Right ventricle myocardium inferior (tissue), 1 donor: ENCODE results near the gene CHD5. TPM values are rescaled to one million over a fixed set of nuclear protein-coding genes. Genes with fewer than 3 reads are reported as not detected.

ENCODE experiments used
- ATAC-seq: fragments of 200-7000 bp; cut with Tn5 transposase; one replicate; pipeline ENCODE4 v1.9.1; 2020; ENCODE audit warnings: mild to moderate bottlenecking, moderate library complexity
- DNase-seq: peaks from one replicate; pipeline ENCODE4 v3.0.0; 2021; ENCODE audit errors: missing footprints
- intact Hi-C: fragments of 100-400 bp; cut with DNase I; formaldehyde crosslinking; loops from one replicate; pipeline ENCODE4 v1.11.0; 2022
- total RNA-seq: library from RNA; stranded (reverse); fragmentation: NEBNext Ultra II Directional; extraction: Animal tissue kit (Norgen Biotek cat#: 25700); gene quantifications from one replicate; pipeline ENCODE4 v1.2.1, GENCODE V29; 2021
- donor health status: DM: no; HTN: yes; CAD: no; lungs with severe emphysema.

CHD5 gene
- total RNA-seq, 1 donor from 2014 or later: 0.05 TPM

GRCh38 chr1:6165441-6165985 lies 14.6 kb downstream of the CHD5 start:
- peak; percentile 23 for DNase-seq
- ATAC-seq: no peak
- intact Hi-C loops: no loop called here

GRCh38 chr1:6165027-6165426 lies 15.1 kb downstream of the CHD5 start:
- ATAC-seq: no peak
- DNase-seq: peak; percentile 11
- intact Hi-C loops: no loop called here

- ATAC-seq (no peak), DNase-seq (peak; percentile 7)
- intact Hi-C loops: no loop called here
These were observed 16.0 kb downstream of the CHD5 start for GRCh38 chr1:6163973-6164617.

GRCh38 chr1:6163191-6163972 lies 16.7 kb downstream of the CHD5 start:
- intact Hi-C loops: no loop called here
- ATAC-seq (no peak), DNase-seq (peak; percentile 20)

GRCh38 chr1:6162773-6163172 lies 17.3 kb downstream of the CHD5 start:
- intact Hi-C loops: no loop called here
- no peak for ATAC-seq
- peak; percentile 15 for DNase-seq

- DNase-seq (peak; percentile 30), ATAC-seq (no peak)
- intact Hi-C loops: no loop called here
These were observed 17.8 kb downstream of the CHD5 start for GRCh38 chr1:6162341-6162740.

- no peak for DNase-seq
- no peak for ATAC-seq
- intact Hi-C loops: no loop called here
These were observed 21.9 kb downstream of the CHD5 start for GRCh38 chr1:6158181-6158580.

GRCh38 chr1:6157528-6158174 lies 22.5 kb downstream of the CHD5 start:
- ATAC-seq (no peak), DNase-seq (no peak)
- intact Hi-C loops: no loop called here

- no peak for ATAC-seq
- DNase-seq: no peak
- intact Hi-C loops: no loop called here
These were observed 23.0 kb downstream of the CHD5 start for GRCh38 chr1:6157132-6157527.

- intact Hi-C loops: no loop called here
- ATAC-seq (no peak), DNase-seq (no peak)
These were observed 25.4 kb downstream of the CHD5 start for GRCh38 chr1:6154525-6155319.

- intact Hi-C loops: no loop called here
- no peak for DNase-seq
- ATAC-seq: no peak
These were observed 27.2 kb downstream of the CHD5 start for GRCh38 chr1:6152882-6153281.

GRCh38 chr1:6152181-6152580 lies 27.9 kb downstream of the CHD5 start:
- no peak for ATAC-seq
- intact Hi-C loops: no loop called here
- no peak for DNase-seq

GRCh38 chr1:6151291-6151822 lies 28.8 kb downstream of the CHD5 start:
- no peak for ATAC-seq
- DNase-seq: no peak
- intact Hi-C loops: no loop called here

- intact Hi-C loops: no loop called here
- DNase-seq: no peak
- ATAC-seq: no peak
These were observed 29.8 kb downstream of the CHD5 start for GRCh38 chr1:6150006-6150938.

- no peak for ATAC-seq
- no peak for DNase-seq
- intact Hi-C loops: no loop called here
These were observed 30.5 kb downstream of the CHD5 start for GRCh38 chr1:6149597-6149996.

GRCh38 chr1:6148497-6149241 lies 31.5 kb downstream of the CHD5 start:
- ATAC-seq (peak; percentile 29), DNase-seq (peak; percentile 83)
- intact Hi-C loops: no loop called here

GRCh38 chr1:6145864-6146410 lies 34.2 kb downstream of the CHD5 start:
- ATAC-seq: no peak
- no peak for DNase-seq
- intact Hi-C loops: no loop called here
